GM18508 (cell line): ENCODE measurements around the gene NANOS2.
A peak's percentile ranks its signal among the peaks of the same experiment; 100 is the strongest.

Experiments
- ATAC-seq: cut with Tn5 transposase; IDR thresholded peaks from one replicate; pipeline ENCODE4 v1.9.1; 2021; ENCODE audit warnings: moderate number of reproducible peaks; ENCODE audit not compliant: insufficient read depth, unreplicated experiment

The NANOS2 gene

DNA sequence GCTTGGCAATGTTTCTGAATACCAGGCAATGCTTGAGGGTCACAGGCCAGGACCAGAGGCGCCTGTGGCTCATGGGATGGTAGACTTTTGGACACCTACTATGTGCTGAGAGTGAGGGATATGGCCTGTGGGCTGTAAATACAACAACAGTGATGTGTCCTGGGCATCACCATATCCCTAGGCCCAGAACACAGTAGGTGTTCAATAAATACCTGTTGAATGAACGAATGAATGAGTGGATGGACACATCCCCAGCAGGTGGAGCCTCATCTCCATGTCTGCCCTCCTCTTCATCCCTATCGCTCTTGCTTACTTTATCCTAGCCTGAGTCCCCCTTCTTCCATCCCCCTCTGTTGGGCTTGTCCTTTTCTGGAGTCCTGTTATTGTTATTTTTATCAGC, 16.5 kb upstream of the NANOS2 start:
- ATAC-seq, result no peak

DNA sequence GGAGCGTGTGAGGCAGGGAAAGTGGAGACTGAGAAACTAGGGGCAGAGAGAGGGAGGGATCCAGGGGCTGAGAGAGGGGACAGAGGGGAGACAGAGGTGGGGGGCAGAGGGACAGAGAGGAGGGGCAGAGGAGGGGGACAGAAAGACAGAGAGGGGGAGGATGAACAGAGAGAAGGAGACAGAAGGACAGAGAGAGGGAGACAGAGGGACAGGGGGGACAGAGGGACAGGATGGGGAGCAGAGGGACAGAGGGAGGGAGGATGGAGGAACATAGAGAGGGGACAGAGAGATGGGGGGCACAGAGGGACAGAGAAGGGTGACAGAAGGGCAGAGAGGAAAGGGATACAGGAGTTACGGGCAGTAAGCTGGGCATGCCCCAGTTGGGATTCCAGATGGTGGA, 14.7 kb upstream of the NANOS2 start:
- no peak for ATAC-seq

DNA sequence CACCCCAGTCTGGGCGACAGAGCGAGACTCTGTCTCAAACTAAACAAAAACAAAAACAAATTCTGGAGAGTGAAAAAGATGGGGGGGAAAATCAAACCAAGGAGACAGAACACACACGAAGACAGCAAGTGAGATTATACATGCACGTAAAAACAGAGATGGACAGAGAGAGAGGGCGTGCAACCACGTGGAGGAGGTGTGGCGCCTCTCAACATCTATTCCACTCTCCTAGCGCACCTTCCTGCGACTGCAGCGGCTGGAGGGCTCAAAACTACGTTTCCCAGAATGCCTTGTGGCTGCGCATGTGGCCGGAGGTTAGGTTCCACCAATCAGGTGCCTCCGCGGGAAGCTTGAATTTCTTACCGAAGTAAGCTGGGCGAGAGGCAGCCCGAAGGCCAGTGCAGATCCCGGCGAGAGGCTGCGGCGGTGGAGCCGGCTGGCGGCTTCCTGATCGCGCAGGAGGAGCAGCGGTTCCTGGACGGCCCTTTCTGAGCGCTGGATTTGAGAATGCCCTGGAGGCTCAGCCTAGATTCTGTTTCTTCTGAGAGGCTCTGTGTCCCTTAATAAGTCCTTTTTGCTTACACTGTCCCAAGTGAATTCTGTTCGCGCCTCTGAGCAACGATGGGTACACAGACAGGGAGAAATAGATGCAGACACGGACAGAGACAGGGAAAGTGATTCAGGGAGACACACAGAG, 13.1 kb upstream of the NANOS2 start:
- no peak for ATAC-seq

DNA sequence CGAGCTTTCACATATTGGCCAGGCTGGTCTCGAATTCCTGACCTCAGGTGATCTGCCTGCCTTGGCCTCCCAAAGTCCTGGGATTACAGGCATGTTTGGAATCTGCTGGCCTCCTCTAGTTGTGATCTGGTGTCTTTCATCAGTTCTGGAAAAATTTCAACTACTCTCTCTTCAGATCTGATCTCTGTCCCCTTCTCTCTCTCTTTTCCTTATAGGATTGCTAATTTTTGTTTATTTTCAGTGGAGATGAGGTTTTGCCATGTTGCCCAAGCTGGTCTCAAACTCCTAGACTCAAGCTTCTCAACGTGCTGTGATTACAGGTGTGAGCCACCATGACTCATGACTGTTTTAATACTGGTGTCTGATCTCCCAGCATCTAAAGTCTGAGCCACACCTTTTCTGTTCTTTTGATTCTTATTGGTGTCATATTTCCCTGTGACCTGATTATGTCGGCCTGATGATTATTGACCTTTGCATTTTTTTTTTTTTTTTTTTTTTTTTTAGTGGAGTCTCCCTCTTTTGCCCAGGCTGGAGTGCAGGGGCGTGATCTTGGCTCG, 10.4 kb upstream of the NANOS2 start:
- ATAC-seq, result no peak

DNA sequence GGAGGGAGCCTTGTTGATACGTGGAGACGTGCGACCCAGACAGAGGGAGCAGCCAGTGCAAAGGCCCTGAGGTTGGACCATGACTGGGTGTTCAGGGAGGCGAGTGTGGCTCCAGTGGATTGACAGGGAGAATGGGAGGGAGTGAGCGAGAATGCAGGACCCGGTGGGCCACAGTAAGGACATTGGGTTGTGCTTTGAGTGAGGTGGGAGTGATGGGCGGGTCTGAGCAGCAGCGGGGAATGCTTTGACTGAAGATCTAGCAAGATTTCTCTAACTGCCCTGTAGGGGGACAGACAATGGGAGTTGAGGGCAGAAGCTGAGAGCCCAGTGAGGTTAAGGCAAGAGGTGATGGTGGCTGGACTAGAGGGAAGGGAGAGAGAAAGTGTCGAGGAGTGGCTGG, 7.7 kb upstream of the NANOS2 start:
- ATAC-seq, result no peak

DNA sequence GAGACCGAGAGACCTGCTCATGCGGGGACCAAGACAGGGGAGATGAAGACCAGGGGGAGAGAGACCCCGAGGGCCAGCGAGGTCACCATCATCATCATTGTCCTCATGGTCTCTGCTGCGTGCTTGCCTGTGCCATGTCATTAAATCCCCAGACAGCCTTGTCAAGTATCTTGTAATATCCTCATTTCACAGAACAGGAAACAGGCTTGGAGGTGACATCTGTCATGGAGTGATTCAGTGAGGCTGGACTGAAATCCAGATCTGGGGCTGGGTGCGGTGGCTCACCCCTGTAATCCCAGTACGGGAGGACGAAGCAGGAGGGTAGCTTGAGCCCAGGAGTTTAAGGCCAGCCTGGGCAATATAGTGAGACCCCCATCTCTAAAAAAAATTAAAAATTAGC, 5.9 kb upstream of the NANOS2 start:
- no peak for ATAC-seq

DNA sequence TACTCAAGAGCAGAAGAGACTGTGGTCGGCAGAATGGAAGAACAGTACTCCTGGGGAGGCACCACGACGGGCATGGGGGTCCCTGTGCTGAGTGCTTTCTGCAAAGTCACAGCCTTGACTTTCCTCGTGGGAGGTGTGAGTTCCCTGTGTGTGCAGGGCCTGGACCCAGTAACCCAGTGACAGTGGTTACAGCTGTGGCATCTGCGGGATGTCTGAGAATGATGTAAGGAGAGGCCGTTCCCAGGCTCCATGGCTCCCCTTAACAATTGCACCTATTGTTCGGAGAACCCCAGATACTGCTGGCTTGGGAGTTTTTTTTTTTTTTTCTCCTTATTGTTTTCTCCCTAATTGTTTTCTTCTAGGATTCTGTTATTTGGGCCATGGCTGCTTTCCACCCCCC, 5.1 kb upstream of the NANOS2 start:
- ATAC-seq, result no peak

DNA sequence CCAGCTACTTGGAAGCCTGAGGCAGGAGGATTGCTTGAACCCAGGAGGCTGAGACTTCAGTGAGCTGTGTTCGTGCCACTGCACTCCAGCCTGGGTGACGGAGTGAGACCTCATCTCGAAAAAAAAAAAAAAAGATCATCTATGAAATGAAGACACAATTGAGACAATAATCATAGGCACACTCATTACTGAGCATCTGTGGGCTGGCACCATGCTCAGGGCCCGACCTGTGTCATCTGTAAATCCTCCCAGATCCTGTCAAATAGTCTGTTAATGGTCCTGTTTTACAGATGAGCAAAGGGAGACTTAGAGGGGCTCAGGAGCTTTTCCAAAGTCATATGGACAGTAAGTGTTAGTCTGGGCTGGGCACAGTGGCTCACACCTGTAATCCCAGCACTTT, 4.1 kb upstream of the NANOS2 start:
- no peak for ATAC-seq

DNA sequence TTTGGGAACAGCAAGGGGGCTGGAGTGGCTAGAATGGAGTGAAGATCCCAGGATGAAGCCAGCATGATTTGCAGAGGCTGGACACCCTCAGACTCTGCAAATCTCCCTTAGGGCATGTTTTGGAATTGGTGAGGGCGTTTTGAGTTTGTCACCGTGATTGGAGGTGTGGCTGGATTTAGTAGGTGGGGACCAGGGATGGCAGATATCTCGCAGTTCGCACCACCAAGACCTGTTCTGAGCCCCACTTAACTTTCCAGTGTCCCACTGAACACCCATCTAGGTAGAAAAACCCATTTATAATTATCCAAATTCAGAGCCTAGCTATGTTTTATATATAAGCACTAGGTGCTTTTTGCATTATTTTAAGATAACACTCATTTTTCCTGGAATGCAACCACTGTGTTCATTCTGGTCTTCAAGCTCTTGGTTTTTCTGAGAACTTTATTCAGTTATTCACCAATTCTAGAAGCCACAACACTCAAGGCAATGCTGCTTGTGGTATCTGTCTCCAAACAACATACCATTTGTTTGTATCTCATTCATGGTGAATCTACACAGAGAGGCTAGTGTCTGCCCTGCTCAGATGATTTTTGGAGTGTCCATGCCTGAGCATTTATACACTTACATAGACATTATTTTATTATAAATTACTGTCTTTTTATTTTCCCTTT, 3.0 kb upstream of the NANOS2 start:
- ATAC-seq, result no peak

DNA sequence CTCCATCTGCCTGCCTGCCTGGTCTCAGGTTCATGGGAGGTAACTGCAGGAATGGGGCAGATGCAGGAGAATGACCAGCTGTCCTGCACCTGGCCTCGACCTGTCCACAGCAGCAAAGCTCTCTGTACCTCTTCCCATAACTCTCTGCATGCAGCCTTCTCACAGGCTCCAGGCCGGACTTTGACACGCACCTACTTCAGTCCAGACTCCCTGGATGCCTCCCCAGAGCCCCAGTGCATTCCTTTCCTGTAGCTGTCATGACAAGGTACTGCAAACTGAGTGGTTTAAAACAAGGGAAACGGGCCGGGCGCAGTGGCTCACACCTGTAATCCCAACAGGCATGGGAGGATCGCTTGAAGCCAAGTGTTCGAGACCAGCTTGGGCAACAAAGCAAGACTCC, 3.3 kb downstream of the NANOS2 start:
- no peak for ATAC-seq

DNA sequence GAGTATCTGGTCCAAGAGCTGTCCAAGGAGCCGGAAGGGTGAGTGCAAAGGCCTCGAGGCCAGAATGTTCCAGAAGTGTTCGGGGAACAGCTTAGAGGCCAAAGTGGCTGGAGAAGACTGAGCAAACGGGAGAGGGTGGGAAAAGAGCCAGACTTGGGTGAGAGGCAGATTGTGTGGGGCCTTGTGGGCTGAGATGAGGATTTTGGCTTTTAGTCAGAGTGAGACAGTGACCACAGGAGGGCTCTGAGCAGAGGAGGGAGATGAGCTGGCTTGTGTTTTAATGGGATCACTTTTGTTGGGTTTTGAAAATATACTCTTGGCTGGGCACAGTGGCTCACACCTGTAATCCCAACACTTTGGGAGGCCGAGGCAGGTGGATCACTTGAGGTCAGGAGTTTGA, 5.6 kb downstream of the NANOS2 start:
- no peak for ATAC-seq

DNA sequence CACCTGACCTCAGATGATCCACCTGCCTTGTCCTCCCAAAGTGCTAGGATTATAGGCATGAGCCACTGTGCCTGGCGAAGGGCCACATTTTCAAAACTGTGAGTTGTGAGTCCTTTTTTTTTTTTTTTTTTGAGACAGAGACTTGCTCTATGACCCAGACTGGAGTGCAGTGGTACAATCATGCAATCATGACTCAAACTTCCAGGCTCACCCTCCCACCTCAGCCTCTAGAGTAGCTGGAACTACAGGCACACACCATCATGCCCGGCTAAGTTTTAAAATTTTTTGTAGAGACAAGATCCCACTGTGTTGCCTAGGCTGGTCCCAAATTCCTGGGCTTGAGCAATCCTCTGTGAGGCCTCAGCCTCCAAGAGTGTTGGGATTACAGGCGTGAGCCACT, 8.4 kb downstream of the NANOS2 start:
- ATAC-seq, result no peak

DNA sequence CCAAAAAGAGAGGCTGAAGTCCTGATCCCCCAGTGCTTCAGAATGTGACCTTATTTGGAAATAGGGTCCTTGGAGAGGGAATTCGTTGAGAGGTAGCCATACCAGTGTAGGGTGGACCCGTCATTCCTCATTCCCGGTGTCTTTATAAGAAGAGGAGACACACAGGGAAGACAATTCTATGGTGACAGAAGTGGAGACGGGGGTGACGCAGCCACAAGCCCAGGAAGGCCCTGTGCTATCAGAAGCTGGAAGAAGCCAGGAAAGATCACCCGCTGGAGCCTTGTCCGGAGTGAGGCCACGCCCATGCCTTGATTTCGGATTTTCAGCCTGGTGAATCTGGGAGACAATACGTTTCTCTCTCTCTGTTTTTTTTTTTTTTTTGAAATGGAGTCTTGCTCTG, 9.6 kb downstream of the NANOS2 start:
- ATAC-seq, result no peak

DNA sequence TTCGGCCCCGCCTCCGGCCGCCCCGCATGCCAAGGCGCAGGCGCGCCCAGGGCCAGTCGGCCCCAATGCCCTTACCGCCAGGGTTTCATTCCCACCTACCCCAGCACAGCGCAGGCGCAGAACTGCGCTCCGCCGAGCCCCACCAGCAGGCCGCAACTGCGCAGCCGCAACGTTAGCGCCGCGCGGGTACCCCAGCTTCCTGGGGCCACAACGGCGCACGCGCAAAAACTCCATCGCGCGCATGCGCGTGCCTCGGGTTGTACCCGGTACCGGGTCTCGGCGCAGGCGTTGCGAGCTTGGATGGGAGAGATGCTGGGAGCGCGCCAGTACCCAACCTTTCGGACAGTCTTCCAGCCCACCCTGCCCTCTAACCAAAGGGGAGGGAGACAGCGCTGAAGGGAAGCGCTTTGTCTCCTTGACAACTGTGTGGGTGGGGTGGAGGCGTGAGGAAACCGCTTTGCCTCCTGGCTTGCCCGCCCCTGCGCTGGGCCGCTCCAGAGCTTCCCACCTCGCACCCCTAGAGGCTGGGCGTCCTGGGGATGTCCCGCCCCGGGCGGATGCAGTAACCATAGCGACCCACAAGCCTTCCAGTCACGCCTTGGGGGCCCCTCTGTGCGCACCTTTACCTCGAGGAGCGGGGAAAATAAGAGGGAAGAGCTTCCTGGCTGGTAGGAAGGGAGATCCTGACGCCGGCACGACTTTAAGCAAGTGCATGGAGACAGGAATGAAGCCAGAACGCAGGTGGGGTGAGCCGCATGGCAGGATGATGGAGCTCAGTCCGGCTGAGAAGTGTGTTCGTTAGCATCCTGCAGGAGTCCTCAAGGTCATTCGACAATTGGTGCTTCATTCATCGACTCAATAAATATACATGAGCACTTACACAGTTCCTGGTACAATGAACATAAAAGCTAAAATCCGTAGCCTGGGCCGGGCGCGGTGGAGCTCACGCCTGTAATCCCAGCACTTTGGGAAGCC, 11.6 kb downstream of the NANOS2 start:
- peak; percentile 71 for ATAC-seq

DNA sequence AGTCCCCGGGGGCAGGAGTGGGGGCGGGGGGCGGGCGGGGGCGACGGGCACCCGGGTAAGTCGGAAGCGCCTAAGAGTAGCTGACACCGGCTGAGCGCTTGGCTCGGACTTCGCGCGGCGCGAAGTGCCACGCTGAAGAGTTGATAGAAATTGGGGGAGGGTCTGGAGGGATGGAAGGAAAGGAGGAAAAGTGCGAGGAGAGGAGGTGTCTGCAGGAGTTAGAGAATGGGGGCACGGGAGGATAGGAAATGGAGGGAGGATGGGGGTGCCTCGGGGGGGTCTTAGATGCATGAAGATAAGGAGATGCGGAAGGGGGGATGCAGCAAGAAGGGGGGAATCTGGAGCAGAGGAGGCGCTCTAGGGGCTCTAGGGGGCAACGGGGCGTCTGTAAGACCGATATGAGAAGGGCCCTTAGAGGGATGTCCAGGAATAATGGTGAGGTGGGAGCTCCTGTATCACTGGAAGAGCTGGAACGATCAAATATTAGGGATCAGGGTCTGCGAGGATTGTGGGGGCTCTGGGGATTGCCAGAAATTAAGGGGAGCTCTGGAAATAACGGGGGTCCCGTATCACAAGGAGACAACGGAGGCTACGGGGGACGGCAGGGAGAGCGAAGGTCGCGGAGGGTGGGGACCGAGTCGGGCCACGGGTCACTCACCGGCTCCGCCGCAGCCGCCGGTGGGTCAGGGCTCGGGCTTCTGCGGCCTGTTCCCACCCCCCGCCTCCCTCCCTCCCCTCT, 12.5 kb downstream of the NANOS2 start, which contains the start of gene MYPOP:
Gene MYPOP, minus strand, starts transcription at position 702 of the 739 bp plus-strand sequence. CDS start 840 bp downstream, outside the sequence.
- ATAC-seq, result no peak

DNA sequence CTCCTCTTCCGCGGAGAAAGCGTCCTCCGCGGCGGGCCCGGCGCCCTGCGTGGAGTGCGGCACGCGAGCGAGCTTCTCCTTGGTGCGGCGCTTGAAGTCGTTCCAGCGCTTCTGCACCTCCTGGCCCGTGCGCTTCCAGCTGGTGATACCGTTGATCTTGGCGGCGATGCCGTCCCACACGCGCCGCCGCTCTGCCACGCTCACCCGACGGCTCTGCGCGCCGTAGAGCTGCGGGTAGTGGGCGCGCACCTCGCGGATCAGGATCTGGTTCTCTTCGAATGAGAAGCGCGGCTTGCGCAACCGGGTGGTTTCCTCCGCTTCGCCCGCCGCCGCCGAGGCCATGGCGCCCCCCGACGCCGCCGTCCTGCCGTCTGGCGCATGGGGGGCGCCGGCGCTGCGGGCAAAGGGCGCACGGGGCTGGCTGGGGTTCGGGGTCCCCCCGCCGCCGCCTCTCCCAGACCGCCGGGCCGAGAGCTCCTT, 13.1 kb downstream of the NANOS2 start:
- no peak for ATAC-seq

DNA sequence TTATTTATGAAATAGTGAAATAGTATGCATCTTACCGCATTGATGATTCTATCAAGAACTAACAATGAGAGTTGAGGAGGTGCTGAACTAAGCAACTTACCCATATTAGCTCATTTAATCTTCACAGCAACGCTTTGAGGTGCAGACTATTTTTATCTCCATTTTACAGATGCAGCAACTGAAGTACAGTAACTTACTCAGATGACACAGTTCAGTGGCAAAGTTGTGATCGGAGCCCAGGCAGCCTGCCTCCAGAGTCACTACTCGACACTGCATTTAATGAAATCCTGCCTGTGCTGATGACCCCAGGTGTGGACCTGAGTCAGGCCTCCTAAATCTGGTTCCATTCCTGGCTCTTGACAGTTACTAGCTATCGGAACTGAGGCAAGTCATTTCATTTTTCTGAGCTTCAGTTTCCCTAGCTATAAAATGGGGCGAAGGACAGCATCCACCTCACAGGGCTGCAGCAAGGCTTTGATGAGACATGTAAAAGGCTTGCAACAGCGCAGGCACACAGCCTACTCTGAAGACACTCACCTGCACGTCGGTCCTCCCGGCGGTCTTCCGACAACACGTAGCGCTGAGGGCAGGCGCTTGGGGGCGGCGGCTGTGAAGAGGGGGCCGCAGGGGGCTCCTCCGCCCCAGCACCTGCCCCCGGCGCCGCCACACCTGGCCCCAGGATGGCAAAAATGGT, 13.7 kb downstream of the NANOS2 start:
- ATAC-seq, result no peak

DNA sequence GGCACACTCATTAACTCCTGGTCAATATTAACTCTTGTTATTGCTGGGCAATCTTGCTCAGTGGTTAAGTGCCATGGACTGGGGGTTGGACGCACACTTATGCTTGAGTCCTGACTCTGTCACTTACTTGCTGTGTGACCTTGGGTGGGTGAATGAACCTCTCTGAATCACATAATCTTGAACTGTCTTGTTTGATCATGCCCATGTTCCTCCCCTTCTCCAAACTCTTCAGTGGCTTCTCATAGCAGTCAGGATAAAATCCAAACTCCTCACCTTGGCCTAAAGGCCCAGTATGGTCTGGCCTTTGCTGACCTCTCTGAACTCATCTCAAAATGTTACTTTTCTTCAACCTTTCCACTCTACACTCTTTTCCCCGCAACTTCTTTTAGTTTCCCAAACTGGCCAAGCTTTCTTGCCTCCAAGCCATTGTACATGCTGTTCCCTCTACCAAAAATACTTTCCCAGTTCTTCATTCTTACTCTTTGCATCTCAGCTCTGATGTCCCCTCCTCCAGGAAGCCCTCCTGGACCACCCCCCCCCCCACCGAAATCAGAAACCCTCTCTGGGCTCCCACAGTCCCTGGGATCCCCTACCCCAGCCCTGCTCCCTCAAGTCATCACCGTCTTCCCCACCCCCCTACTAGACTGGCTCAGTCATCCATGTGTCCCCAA, 14.5 kb downstream of the NANOS2 start:
- no peak for ATAC-seq

DNA sequence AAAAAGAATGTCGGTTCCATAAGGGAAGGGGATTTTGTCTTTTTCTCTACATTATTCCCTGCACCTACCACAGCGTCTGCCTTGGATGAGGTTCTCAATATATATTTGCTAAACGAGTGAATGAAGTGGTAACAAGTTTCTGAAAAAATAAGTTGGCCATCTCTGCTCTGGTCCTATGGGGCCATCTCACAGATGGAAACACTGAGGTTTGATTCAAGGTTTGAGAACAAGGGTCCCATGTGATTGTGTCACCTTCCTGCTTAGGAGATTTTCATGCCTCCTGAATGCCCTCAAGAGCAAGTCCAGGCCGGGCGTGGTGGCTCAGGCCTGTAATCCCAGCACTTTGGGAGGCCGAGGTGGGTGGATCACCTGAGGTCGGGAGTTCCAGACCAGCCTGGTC, 15.3 kb downstream of the NANOS2 start:
- ATAC-seq, result no peak
